Activated CD4-positive, alpha-beta T cell treated with anti-CD3 and anti-CD28 coated beads for 36 hours (primary cell): Measurements from ENCODE around the gene ADTRP. TPM values are rescaled to one million over a fixed set of nuclear protein-coding genes. Genes with fewer than 3 reads are reported as not detected.

Experiments used
- ATAC-seq: fragments of 200-7000 bp; cut with Tn5 transposase; one replicate; pipeline ENCODE4 v1.10.0; 2021; ENCODE audit warnings: mild to moderate bottlenecking, moderate library complexity
- CTCF ChIA-PET: fragments of 350-600 bp; sonication (Branson Sonifier 250); formaldehyde crosslinking; loops from one replicate; lab custom pipeline; 2021; ENCODE audit warnings: antibody characterized with exemption; lab: Charles Lee
- POLR2A ChIA-PET: fragments of 350-600 bp; sonication (Branson Sonifier 250); formaldehyde crosslinking; loops from one replicate; lab custom pipeline; 2021; ENCODE audit warnings: antibody characterized with exemption, inconsistent platforms; lab: Charles Lee
- DNase-seq: peaks from one replicate; pipeline ENCODE4 v3.0.0-alpha.2; 2020
- H3K27ac Mint-ChIP-seq: one replicate; pipeline ENCODE4 v1.8.0; 2021; ENCODE audit warnings: mixed read lengths
- H3K27me3 Mint-ChIP-seq: one replicate; pipeline ENCODE4 v1.8.0; 2021; ENCODE audit warnings: mixed read lengths
- H3K36me3 Mint-ChIP-seq: one replicate; pipeline ENCODE4 v1.8.0; 2021; ENCODE audit warnings: low read depth, mixed read lengths
- H3K4me1 Mint-ChIP-seq: one replicate; pipeline ENCODE4 v1.8.0; 2021; ENCODE audit warnings: mixed read lengths
- H3K4me3 Mint-ChIP-seq: one replicate; pipeline ENCODE4 v1.8.0; 2021; ENCODE audit warnings: mild to moderate bottlenecking, moderate library complexity, mixed read lengths
- H3K9me3 Mint-ChIP-seq: one replicate; pipeline ENCODE4 v1.8.0; 2021; ENCODE audit warnings: low read depth, mixed read lengths
- intact Hi-C, 2 experiments: fragments of 100-400 bp; cut with DNase I in 1 of 2; cut with micrococcal nuclease in 1 of 2; formaldehyde crosslinking; loops; one replicate each; pipeline versions ENCODE4 v1.14.2 to v1.15.1; 2022 to 2024; cut with DNase I, micrococcal nuclease
- total RNA-seq, 2 experiments: library from RNA; stranded (reverse); gene quantifications; one replicate each; pipeline ENCODE4 v1.2.3, GENCODE V29; 2021

The ADTRP gene
- total RNA-seq, 2 experiments from 2014 or later, result 26.3 to 29.6 TPM

- POLR2A ChIA-PET, result no interaction called here
- H3K27me3 Mint-ChIP-seq, result no peaks in the 10 kb centered on the region
- H3K4me3 Mint-ChIP-seq, result no peak overlapping the region
- peaks cover 17% of the 10 kb centered on the region for H3K4me1 Mint-ChIP-seq
- DNase-seq (no peak), ATAC-seq (no peak)
- H3K9me3 Mint-ChIP-seq, result no peaks in the 10 kb centered on the region
- intact Hi-C loops, result no loop called here
- CTCF ChIA-PET, result interaction anchor here (0.5 kb wide), 1 partner anchor 350 kb away, joined by 3 read pairs; no protein-coding TSS in a partner anchor
- no peak overlapping the region for H3K27ac Mint-ChIP-seq
- no peaks in the 10 kb centered on the region for H3K36me3 Mint-ChIP-seq
Observed at GRCh38 chr6:11812439-11812838, 33.8 kb upstream of the ADTRP start.

- CTCF ChIA-PET, result interaction anchor here (1.2 kb wide), 1 partner anchor 14 kb away, joined by 3 read pairs; no protein-coding TSS in a partner anchor
- ATAC-seq (peak; percentile 47), DNase-seq (no peak)
- Mint-ChIP-seq H3K9me3 (no peaks in the 10 kb centered on the region), H3K27ac (peak overlapping the region; percentile 7), H3K4me1 (peaks cover 22% of the 10 kb centered on the region), H3K4me3 (no peak overlapping the region), H3K36me3 (no peaks in the 10 kb centered on the region), H3K27me3 (no peaks in the 10 kb centered on the region)
- intact Hi-C loops, result no loop called here
- POLR2A ChIA-PET, result no interaction called here
Observed at GRCh38 chr6:11811644-11812264, 33.2 kb upstream of the ADTRP start.

GRCh38 chr6:11810854-11811643, 32.4 kb upstream of the ADTRP start:
- H3K9me3 Mint-ChIP-seq, result no peaks in the 10 kb centered on the region
- H3K36me3 Mint-ChIP-seq, result no peaks in the 10 kb centered on the region
- peak overlapping the region; percentile 7 for H3K27ac Mint-ChIP-seq
- H3K4me3 Mint-ChIP-seq, result no peak overlapping the region
- intact Hi-C loops, result no loop called here
- peaks cover 29% of the 10 kb centered on the region for H3K4me1 Mint-ChIP-seq
- ChIA-PET POLR2A (no interaction called here), CTCF (interaction anchor here (0.5 to 1.2 kb wide), 3 partner anchors 14 to 281 kb away, joined by 3 read pairs; no protein-coding TSS in a partner anchor)
- ATAC-seq (no peak), DNase-seq (no peak)
- no peaks in the 10 kb centered on the region for H3K27me3 Mint-ChIP-seq

- H3K27ac Mint-ChIP-seq, result no peak overlapping the region
- intact Hi-C loops, result no loop called here
- H3K9me3 Mint-ChIP-seq, result no peaks in the 10 kb centered on the region
- no peak overlapping the region for H3K4me3 Mint-ChIP-seq
- H3K27me3 Mint-ChIP-seq, result peaks cover under 1% of the 10 kb centered on the region
- ChIA-PET POLR2A (no interaction called here), CTCF (interaction anchor here (0.7 kb wide), 1 partner anchor 280 kb away, joined by 3 read pairs; no protein-coding TSS in a partner anchor)
- ATAC-seq (no peak), DNase-seq (no peak)
- H3K36me3 Mint-ChIP-seq, result no peaks in the 10 kb centered on the region
- H3K4me1 Mint-ChIP-seq, result peaks cover 32% of the 10 kb centered on the region
Observed at GRCh38 chr6:11810039-11810541, 31.5 kb upstream of the ADTRP start.

GRCh38 chr6:11808054-11808453, 29.5 kb upstream of the ADTRP start:
- H3K27ac Mint-ChIP-seq, result no peak overlapping the region

GRCh38 chr6:11806561-11807317, 28.1 kb upstream of the ADTRP start:
- DNase-seq, result peak; percentile 33
- peak overlapping the region; percentile 67 for H3K27ac Mint-ChIP-seq
- H3K4me3 Mint-ChIP-seq, result peak overlapping the region; percentile 7
- intact Hi-C loops, result no loop called here
- no peaks in the 10 kb centered on the region for H3K36me3 Mint-ChIP-seq
- peaks cover 28% of the 10 kb centered on the region for H3K4me1 Mint-ChIP-seq
- POLR2A ChIA-PET, result interaction anchor here (0.6 kb wide), 1 partner anchor 10 kb away, joined by 3 read pairs; no protein-coding TSS in a partner anchor
- ATAC-seq, result peak; percentile 79
- peaks cover 2% of the 10 kb centered on the region for H3K27me3 Mint-ChIP-seq
- H3K9me3 Mint-ChIP-seq, result no peaks in the 10 kb centered on the region
- CTCF ChIA-PET, result no interaction called here

More at GRCh38 chr6:11808054-11808453, 29.5 kb upstream of the ADTRP start:
- no peak for DNase-seq
- Mint-ChIP-seq H3K9me3 (no peaks in the 10 kb centered on the region), H3K4me3 (no peak overlapping the region), H3K4me1 (peaks cover 32% of the 10 kb centered on the region), H3K36me3 (no peaks in the 10 kb centered on the region), H3K27me3 (peaks cover 2% of the 10 kb centered on the region)
- ChIA-PET POLR2A (no interaction called here), CTCF (no interaction called here)
- ATAC-seq, result no peak
- intact Hi-C loops, result no loop called here

- Mint-ChIP-seq H3K9me3 (no peaks in the 10 kb centered on the region), H3K27me3 (peaks cover 2% of the 10 kb centered on the region), H3K27ac (no peak overlapping the region), H3K36me3 (no peaks in the 10 kb centered on the region), H3K4me3 (no peak overlapping the region), H3K4me1 (peaks cover 16% of the 10 kb centered on the region)
- ATAC-seq, result no peak
- DNase-seq, result no peak
- ChIA-PET CTCF (no interaction called here), POLR2A (no interaction called here)
- intact Hi-C loops, result no loop called here
Observed at GRCh38 chr6:11805259-11806053, 26.9 kb upstream of the ADTRP start.

- no peaks in the 10 kb centered on the region for H3K36me3 Mint-ChIP-seq
- ChIA-PET POLR2A (no interaction called here), CTCF (no interaction called here)
- no peak overlapping the region for H3K4me3 Mint-ChIP-seq
- peaks cover 2% of the 10 kb centered on the region for H3K27me3 Mint-ChIP-seq
- intact Hi-C loops, result no loop called here
- peaks cover 15% of the 10 kb centered on the region for H3K4me1 Mint-ChIP-seq
- DNase-seq (no peak), ATAC-seq (no peak)
- no peaks in the 10 kb centered on the region for H3K9me3 Mint-ChIP-seq
- H3K27ac Mint-ChIP-seq, result no peak overlapping the region
Observed at GRCh38 chr6:11804701-11805100, 26.1 kb upstream of the ADTRP start.

GRCh38 chr6:11804135-11804534, 25.5 kb upstream of the ADTRP start:
- ATAC-seq (no peak), DNase-seq (no peak)
- Mint-ChIP-seq H3K27me3 (peaks cover 2% of the 10 kb centered on the region), H3K9me3 (no peaks in the 10 kb centered on the region), H3K27ac (no peak overlapping the region), H3K4me1 (peaks cover 15% of the 10 kb centered on the region), H3K36me3 (no peaks in the 10 kb centered on the region), H3K4me3 (no peak overlapping the region)
- intact Hi-C loops, result no loop called here
- ChIA-PET POLR2A (no interaction called here), CTCF (no interaction called here)

GRCh38 chr6:11803591-11803971, 25.0 kb upstream of the ADTRP start:
- ATAC-seq, result no peak
- Mint-ChIP-seq H3K4me1 (peaks cover 15% of the 10 kb centered on the region), H3K36me3 (no peaks in the 10 kb centered on the region), H3K9me3 (no peaks in the 10 kb centered on the region), H3K27ac (no peak overlapping the region), H3K4me3 (no peak overlapping the region), H3K27me3 (peaks cover 2% of the 10 kb centered on the region)
- DNase-seq, result no peak
- ChIA-PET POLR2A (no interaction called here), CTCF (interaction anchor here (0.6 kb wide), 1 partner anchor 727 kb away, joined by 3 read pairs; no protein-coding TSS in a partner anchor)
- intact Hi-C loops, result no loop called here
